Activated naive CD8-positive, alpha-beta T cell (primary cell): ENCODE results near the gene C13orf42.

Experiments
- H3K27ac Mint-ChIP-seq: one replicate; pipeline ENCODE4 v1.8.0; 2021; ENCODE audit warnings: mixed read lengths
- H3K27me3 Mint-ChIP-seq: one replicate; pipeline ENCODE4 v1.8.0; 2021; ENCODE audit warnings: mixed read lengths
- H3K36me3 Mint-ChIP-seq: one replicate; pipeline ENCODE4 v1.8.0; 2021; ENCODE audit warnings: mixed read lengths
- H3K4me1 Mint-ChIP-seq: one replicate; pipeline ENCODE4 v1.8.0; 2021; ENCODE audit warnings: low read depth, mixed read lengths
- H3K4me3 Mint-ChIP-seq: one replicate; pipeline ENCODE4 v1.8.0; 2021; ENCODE audit warnings: mild to moderate bottlenecking, mixed read lengths
- H3K9me3 Mint-ChIP-seq: one replicate; pipeline ENCODE4 v1.8.0; 2021; ENCODE audit warnings: low read depth, mixed read lengths

C13orf42 gene

GRCh38 chr13:51063909-51064308, 47.2 kb downstream of the C13orf42 start:
- Mint-ChIP-seq H3K9me3 (no peaks in the 10 kb centered on the region), H3K27me3 (peaks cover 11% of the 10 kb centered on the region)

GRCh38 chr13:51058461-51059167, 52.5 kb downstream of the C13orf42 start:
- Mint-ChIP-seq H3K4me1 (no peaks in the 10 kb centered on the region), H3K27me3 (no peaks in the 10 kb centered on the region), H3K27ac (no peak overlapping the region), H3K36me3 (no peaks in the 10 kb centered on the region), H3K4me3 (no peak overlapping the region), H3K9me3 (no peaks in the 10 kb centered on the region)

More at GRCh38 chr13:51063909-51064308, 47.2 kb downstream of the C13orf42 start:
- no peak overlapping the region for H3K27ac Mint-ChIP-seq
- no peaks in the 10 kb centered on the region for H3K4me1 Mint-ChIP-seq
- no peak overlapping the region for H3K4me3 Mint-ChIP-seq
- H3K36me3 Mint-ChIP-seq: no peaks in the 10 kb centered on the region

- Mint-ChIP-seq H3K4me3 (no peak overlapping the region), H3K4me1 (no peaks in the 10 kb centered on the region), H3K27ac (no peak overlapping the region), H3K9me3 (no peaks in the 10 kb centered on the region), H3K36me3 (no peaks in the 10 kb centered on the region), H3K27me3 (no peaks in the 10 kb centered on the region)
Observed at GRCh38 chr13:51057906-51058305, 53.2 kb downstream of the C13orf42 start.

GRCh38 chr13:51057001-51057400, 54.1 kb downstream of the C13orf42 start:
- Mint-ChIP-seq H3K36me3 (no peaks in the 10 kb centered on the region), H3K4me3 (no peak overlapping the region), H3K4me1 (no peaks in the 10 kb centered on the region), H3K9me3 (no peaks in the 10 kb centered on the region), H3K27ac (no peak overlapping the region), H3K27me3 (no peaks in the 10 kb centered on the region)

- H3K27me3 Mint-ChIP-seq: no peaks in the 10 kb centered on the region
- H3K27ac Mint-ChIP-seq: no peak overlapping the region
- no peaks in the 10 kb centered on the region for H3K36me3 Mint-ChIP-seq
- H3K4me3 Mint-ChIP-seq: no peak overlapping the region
- no peaks in the 10 kb centered on the region for H3K4me1 Mint-ChIP-seq
- no peaks in the 10 kb centered on the region for H3K9me3 Mint-ChIP-seq
Observed at GRCh38 chr13:51052581-51052980, 58.5 kb downstream of the C13orf42 start.

- no peaks in the 10 kb centered on the region for H3K27me3 Mint-ChIP-seq
- no peaks in the 10 kb centered on the region for H3K36me3 Mint-ChIP-seq
- no peak overlapping the region for H3K4me3 Mint-ChIP-seq
- no peak overlapping the region for H3K27ac Mint-ChIP-seq
- H3K4me1 Mint-ChIP-seq: no peaks in the 10 kb centered on the region
- H3K9me3 Mint-ChIP-seq: no peaks in the 10 kb centered on the region
Observed at GRCh38 chr13:51050021-51050830, 60.8 kb downstream of the C13orf42 start.

- Mint-ChIP-seq H3K4me3 (no peak overlapping the region), H3K9me3 (no peaks in the 10 kb centered on the region), H3K27ac (no peak overlapping the region), H3K36me3 (no peaks in the 10 kb centered on the region), H3K27me3 (no peaks in the 10 kb centered on the region), H3K4me1 (no peaks in the 10 kb centered on the region)
Observed at GRCh38 chr13:51048616-51049015, 62.5 kb downstream of the C13orf42 start.

- H3K27me3 Mint-ChIP-seq: no peaks in the 10 kb centered on the region
Observed at GRCh38 chr13:51048166-51048461, 63.0 kb downstream of the C13orf42 start.

GRCh38 chr13:51047434-51048165, 63.5 kb downstream of the C13orf42 start:
- no peaks in the 10 kb centered on the region for H3K27me3 Mint-ChIP-seq
- H3K36me3 Mint-ChIP-seq: no peaks in the 10 kb centered on the region
- H3K4me3 Mint-ChIP-seq: no peak overlapping the region
- H3K4me1 Mint-ChIP-seq: no peaks in the 10 kb centered on the region
- no peak overlapping the region for H3K27ac Mint-ChIP-seq
- no peaks in the 10 kb centered on the region for H3K9me3 Mint-ChIP-seq

More at GRCh38 chr13:51048166-51048461, 63.0 kb downstream of the C13orf42 start:
- Mint-ChIP-seq H3K36me3 (no peaks in the 10 kb centered on the region), H3K4me1 (no peaks in the 10 kb centered on the region), H3K9me3 (no peaks in the 10 kb centered on the region), H3K27ac (no peak overlapping the region), H3K4me3 (no peak overlapping the region)

- Mint-ChIP-seq H3K4me1 (no peaks in the 10 kb centered on the region), H3K9me3 (no peaks in the 10 kb centered on the region), H3K36me3 (no peaks in the 10 kb centered on the region), H3K27ac (no peak overlapping the region), H3K27me3 (no peaks in the 10 kb centered on the region), H3K4me3 (no peak overlapping the region)
Observed at GRCh38 chr13:51045451-51045850, 65.6 kb downstream of the C13orf42 start.

GRCh38 chr13:51044023-51044665, 66.9 kb downstream of the C13orf42 start:
- no peaks in the 10 kb centered on the region for H3K9me3 Mint-ChIP-seq
- H3K4me3 Mint-ChIP-seq: no peak overlapping the region
- H3K27ac Mint-ChIP-seq: no peak overlapping the region
- no peaks in the 10 kb centered on the region for H3K27me3 Mint-ChIP-seq
- no peaks in the 10 kb centered on the region for H3K4me1 Mint-ChIP-seq
- H3K36me3 Mint-ChIP-seq: no peaks in the 10 kb centered on the region

- Mint-ChIP-seq H3K4me3 (no peak overlapping the region), H3K36me3 (no peaks in the 10 kb centered on the region), H3K27ac (no peak overlapping the region), H3K27me3 (no peaks in the 10 kb centered on the region), H3K9me3 (no peaks in the 10 kb centered on the region), H3K4me1 (no peaks in the 10 kb centered on the region)
Observed at GRCh38 chr13:51043310-51043709, 67.8 kb downstream of the C13orf42 start.

- no peaks in the 10 kb centered on the region for H3K36me3 Mint-ChIP-seq
- H3K4me1 Mint-ChIP-seq: no peaks in the 10 kb centered on the region
- H3K27ac Mint-ChIP-seq: no peak overlapping the region
- H3K27me3 Mint-ChIP-seq: no peaks in the 10 kb centered on the region
- H3K9me3 Mint-ChIP-seq: no peaks in the 10 kb centered on the region
- no peak overlapping the region for H3K4me3 Mint-ChIP-seq
Observed at GRCh38 chr13:51041710-51042109, 69.4 kb downstream of the C13orf42 start.

GRCh38 chr13:51041126-51041525, 69.9 kb downstream of the C13orf42 start:
- Mint-ChIP-seq H3K4me3 (no peak overlapping the region), H3K4me1 (no peaks in the 10 kb centered on the region), H3K27ac (no peak overlapping the region), H3K36me3 (no peaks in the 10 kb centered on the region), H3K9me3 (no peaks in the 10 kb centered on the region), H3K27me3 (no peaks in the 10 kb centered on the region)

- Mint-ChIP-seq H3K4me1 (no peaks in the 10 kb centered on the region), H3K36me3 (no peaks in the 10 kb centered on the region), H3K27ac (no peak overlapping the region), H3K27me3 (no peaks in the 10 kb centered on the region), H3K4me3 (no peak overlapping the region), H3K9me3 (no peaks in the 10 kb centered on the region)
Observed at GRCh38 chr13:51040431-51040830, 70.6 kb downstream of the C13orf42 start.
